Regular cardiac myocyte (primary cell): Measurements from ENCODE around the gene ODAD3. TPM values are rescaled to one million over a fixed set of nuclear protein-coding genes. Genes with fewer than 3 reads are reported as not detected.

Experiments
- total RNA-seq: library from RNA; depleted of rRNA; stranded (reverse); fragments of >200 nt; gene quantifications from 2 replicates; pipeline ENCODE4 v1.2.3, GENCODE V29; 2014

Gene ODAD3
- 0.28 and 0.38 TPM in 2 replicates for total RNA-seq

GRCh38 chr19:11435057-11435832, at the start of gene ODAD3, which contains the start of gene PRKCSH:
TSS of gene ODAD3 (minus strand) at chr19:11435121. CDS start at chr19:11435016, 105 bp downstream.
TSS of gene PRKCSH (plus strand) at chr19:11435635. CDS start at chr19:11436118, 483 bp downstream.

GRCh38 chr19:11480715-11481533, 46.0 kb upstream of the ODAD3 start, which contains the start of gene ELAVL3:
TSS of gene ELAVL3 (minus strand) at chr19:11481046. CDS start at chr19:11480608, 438 bp downstream.

GRCh38 chr19:11418549-11419506, 16.1 kb downstream of the ODAD3 start, which contains the start of gene RGL3:
TSS of gene RGL3 (minus strand) at chr19:11419314. CDS start at chr19:11419278, 36 bp downstream.

GRCh38 chr19:11374433-11375142, 60.3 kb downstream of the ODAD3 start, which contains the start of gene SWSAP1:
TSS of gene SWSAP1 (plus strand) at chr19:11374666. CDS start at chr19:11374681, 15 bp downstream.

Other genes with a start within 250 kb of the ODAD3 start
- gene KANK2, start 237.6 kb downstream of the ODAD3 start, total RNA-seq, result 171 and 274 TPM in 2 replicates
- gene ANGPTL8, start 195.5 kb downstream of the ODAD3 start, total RNA-seq, result not detected in 2 replicates
- 16.3 and 20.0 TPM in 2 replicates for gene DOCK6, start 172.6 kb downstream of the ODAD3 start, total RNA-seq
- not detected in 2 replicates for gene TSPAN16, start 139.0 kb downstream of the ODAD3 start, total RNA-seq
- 7.3 and 9.0 TPM in 2 replicates for gene RAB3D, start 95.5 kb downstream of the ODAD3 start, total RNA-seq
- gene TMEM205, start 88.9 kb downstream of the ODAD3 start, total RNA-seq, result 82.1 and 123 TPM in 2 replicates
- 2.3 and 5.6 TPM in 2 replicates for gene CCDC159, start 88.6 kb downstream of the ODAD3 start, total RNA-seq
- gene PLPPR2, start 79.7 kb downstream of the ODAD3 start, total RNA-seq, result 11.3 and 12.5 TPM in 2 replicates
- under 0.01 and 0.58 TPM in 2 replicates for gene SWSAP1, start 60.5 kb downstream of the ODAD3 start, total RNA-seq
- 6.5 and 12.1 TPM in 2 replicates for gene EPOR, start 50.8 kb downstream of the ODAD3 start, total RNA-seq
- 2.3 and 7.0 TPM in 2 replicates for gene RGL3, start 15.8 kb downstream of the ODAD3 start, total RNA-seq
- gene PRKCSH, start 514 bp upstream of the ODAD3 start, total RNA-seq, result 121 and 161 TPM in 2 replicates
- 0.28 TPM in 1 of 2 replicates, not detected in the other for gene ELAVL3, start 45.9 kb upstream of the ODAD3 start, total RNA-seq
- gene ZNF653, start 70.7 kb upstream of the ODAD3 start, total RNA-seq, result 6.2 and 6.9 TPM in 2 replicates
- gene ECSIT, start 94.0 kb upstream of the ODAD3 start, total RNA-seq, result 24.8 and 31.4 TPM in 2 replicates
- 10.2 and 56.1 TPM in 2 replicates for gene CNN1, start 103.7 kb upstream of the ODAD3 start, total RNA-seq
- 23.4 and 45.4 TPM in 2 replicates for gene ELOF1, start 124.1 kb upstream of the ODAD3 start, total RNA-seq
- gene ACP5, start 142.5 kb upstream of the ODAD3 start, total RNA-seq, result 0.38 and 3.1 TPM in 2 replicates
- gene ZNF627, start 162.4 kb upstream of the ODAD3 start, total RNA-seq, result 19.4 and 30.2 TPM in 2 replicates